Endothelial cell of umbilical vein (primary cell): Measurements from ENCODE around the gene LMF1. TPM values are rescaled to one million over a fixed set of nuclear protein-coding genes. Genes with fewer than 3 reads are reported as not detected.
A peak's percentile ranks its signal among the peaks of the same experiment; 100 is the strongest.

Source experiments
- BruUV-seq: library from RNA; stranded (reverse); fragments of 400-500 nt; replicated peaks from 2 replicates; lab custom pipeline; 2021; lab: Mats Ljungman, UMichigan
- CTCF ChIA-PET: fragments of 300-600, 350-600 bp; sonication (Branson Sonifier 250); formaldehyde crosslinking; loops from one replicate; lab custom pipeline; 2021; ENCODE audit warnings: antibody characterized with exemption, inconsistent platforms; lab: Charles Lee
- POLR2A ChIA-PET: fragments of 300-600, 350-600 bp; sonication (Branson Sonifier 250); formaldehyde crosslinking; loops from one replicate; lab custom pipeline; 2021; ENCODE audit warnings: antibody characterized with exemption, inconsistent platforms; lab: Charles Lee
- DNase-seq: peaks from one replicate; pipeline ENCODE4 v3.0.0-alpha.2; 2011; ENCODE audit warnings: low read depth, low spot score
- FAIRE-seq: peaks from 2 replicates; lab custom pipeline; 2011; peaks lifted over from hg19 to GRCh38; lab: Jason Lieb, UNC
- H2AFZ ChIP-seq: 2 replicates; pipeline ENCODE4 v1.6.0; 2012; ENCODE audit warnings: low read depth, low read length, control low read depth, inconsistent platforms
- H3K27ac ChIP-seq: 2 replicates; pipeline ENCODE4 v1.5.1; 2011; ENCODE audit warnings: low read depth, mild to moderate bottlenecking, control low read depth, low read length, moderate library complexity; ENCODE audit not compliant: insufficient read depth
- H3K27me3 ChIP-seq, 2 experiments: 2 replicates each; pipeline versions ENCODE4 v1.6.0 to v1.6.1; 2011; ENCODE audit warnings: low read length in 2 of 2, mixed read lengths in 1 of 2; ENCODE audit not compliant: control insufficient read depth in 2 of 2, insufficient read depth in 2 of 2
- H3K36me3 ChIP-seq, 2 experiments: 2 replicates in 1 of 2; 3 replicates in 1 of 2; pipeline ENCODE4 v1.5.1; 2011; ENCODE audit warnings: low read length in 2 of 2, mild to moderate bottlenecking in 1 of 2, moderate library complexity in 1 of 2; ENCODE audit not compliant: control insufficient read depth in 2 of 2, insufficient read depth in 2 of 2; ENCODE audit errors: extremely low read depth in 1 of 2
- H3K4me1 ChIP-seq: 3 replicates; pipeline ENCODE4 v1.5.1; 2011; ENCODE audit warnings: mild to moderate bottlenecking, low read length; ENCODE audit not compliant: control insufficient read depth, insufficient read depth; ENCODE audit errors: extremely low read depth
- H3K4me2 ChIP-seq: 2 replicates; pipeline ENCODE4 v1.6.1; 2011; ENCODE audit warnings: low read length, control low read depth, mixed read lengths; ENCODE audit not compliant: insufficient read depth
- H3K4me3 ChIP-seq, 3 experiments: fragments of 200-600 bp in 1 of 3; sonication (generic), shearing (Covaris generic) in 1 of 3; replicated peaks in 1 of 3; 2 replicates each; pipeline ENCODE4 v1.5.1; 2011 to 2016; ENCODE audit warnings: control low read depth in 3 of 3, low read length in 3 of 3, mild to moderate bottlenecking in 2 of 3, inconsistent platforms in 1 of 3, low read depth in 1 of 3, moderate library complexity in 1 of 3; ENCODE audit not compliant: insufficient read depth in 1 of 3
- H3K79me2 ChIP-seq: 2 replicates; pipeline ENCODE4 v1.6.0; 2012; ENCODE audit warnings: low read length, inconsistent platforms; ENCODE audit not compliant: control insufficient read depth, insufficient read depth
- H3K9ac ChIP-seq: replicated peaks from 2 replicates; pipeline ENCODE3; 2011; ENCODE audit warnings: low read length, control low read depth; ENCODE audit not compliant: insufficient read depth; ENCODE audit errors: extremely low read depth
- H3K9me1 ChIP-seq: replicated peaks from 3 replicates; pipeline ENCODE4 v1.6.0; 2011; ENCODE audit warnings: mild to moderate bottlenecking, low read length; ENCODE audit not compliant: control insufficient read depth, insufficient read depth; ENCODE audit errors: extremely low read depth
- H3K9me3 ChIP-seq: replicated peaks from 2 replicates; pipeline ENCODE4 v1.5.1; 2012; ENCODE audit warnings: low read length, inconsistent platforms; ENCODE audit not compliant: control insufficient read depth, insufficient read depth
- H4K20me1 ChIP-seq: replicated peaks from 2 replicates; pipeline ENCODE3; 2011; ENCODE audit warnings: mild to moderate bottlenecking, low read length; ENCODE audit not compliant: control insufficient read depth, insufficient read depth; ENCODE audit errors: extremely low read depth
- CTCF ChIP-seq, 2 donors: IDR thresholded peaks; 1 replicate in 1 of 2; 2 replicates in 1 of 2; pipeline ENCODE4 v1.5.1; 2011; ENCODE audit warnings: low read length in 2 of 2, mild to moderate bottlenecking in 2 of 2, moderate library complexity in 2 of 2, control low read depth in 1 of 2, inconsistent platforms in 1 of 2, low read depth in 1 of 2; ENCODE audit not compliant: insufficient read depth in 1 of 2; ENCODE audit errors: extremely low read depth in 1 of 2
- EZH2 ChIP-seq: IDR thresholded peaks from 2 replicates; pipeline ENCODE4 v1.6.1; 2012; ENCODE audit warnings: borderline replicate concordance, low read depth, mild to moderate bottlenecking, moderate library complexity, low read length, inconsistent platforms; ENCODE audit not compliant: severe bottlenecking
- FOS ChIP-seq: IDR thresholded peaks from 2 replicates; pipeline ENCODE4 v1.6.1; 2011; ENCODE audit warnings: mild to moderate bottlenecking, low read length, moderate library complexity, borderline replicate concordance; ENCODE audit not compliant: insufficient read depth
- GATA2 ChIP-seq: IDR thresholded peaks from 2 replicates; pipeline ENCODE4 v1.7.0; 2011; ENCODE audit warnings: low read depth, mild to moderate bottlenecking, moderate library complexity, mixed read lengths, low read length; ENCODE audit not compliant: insufficient read length, insufficient read depth
- MAX ChIP-seq: IDR thresholded peaks from 2 replicates; pipeline ENCODE4 v1.6.1; 2011; ENCODE audit not compliant: insufficient read depth, insufficient read length
- POLR2A ChIP-seq: IDR thresholded peaks from 2 replicates; pipeline ENCODE4 v1.6.1; 2012; ENCODE audit warnings: low read depth, mild to moderate bottlenecking, control low read depth, low read length
- POLR2AphosphoS5 ChIP-seq: IDR thresholded peaks from 2 replicates; pipeline ENCODE4 v1.6.1; 2012; ENCODE audit warnings: low read depth, mild to moderate bottlenecking, control low read depth, low read length, moderate library complexity; ENCODE audit not compliant: insufficient read depth
- dilution Hi-C: fragments of 300-500 bp; cut with MboI; formaldehyde crosslinking; loops from one replicate; pipeline ENCODE4 v1.15.0; 2019; ENCODE audit warnings: low sequenced_read_pairs; ENCODE audit not compliant: extremely low pct_ligation_motif_present
- intact Hi-C: fragments of 100-400 bp; cut with micrococcal nuclease; formaldehyde crosslinking; loops from one replicate; pipeline ENCODE4 v1.10.0; 2022
- polyA plus RNA-seq, 4 experiments: library from polyadenylated mRNA; depleted of rRNA in 3 of 4; stranded (reverse) in 3 of 4; unstranded in 1 of 4; fragments of >200 nt; gene quantifications; 2 replicates each; pipeline versions ENCODE4 v1.2.1 to v1.2.3, GENCODE V29; 2011 to 2012; ENCODE audit warnings: missing spikeins in 1 of 4
- total RNA-seq: library from RNA; stranded (reverse); gene quantifications from 2 replicates; pipeline ENCODE4 v1.2.3, GENCODE V29; 2021

Gene LMF1
- total and polyA plus RNA-seq, 2 donors (not counting 3 experiments of a cell fraction or from before 2014, with no cell fraction given), result 17.8 TPM

GRCh38 chr16:962901-963814, 7.6 kb downstream of the LMF1 start:
- no peaks in the 10 kb centered on the region for H3K79me2 ChIP-seq
- POLR2A ChIA-PET, result no interaction called here
- H3K27ac ChIP-seq, result no peak overlapping the region
- TF ChIP-seq MAX, result peak; percentile 54
- no peak for TF ChIP-seq POLR2AphosphoS5
- TF ChIP-seq POLR2A, result no peak
- TF ChIP-seq GATA2, result no peak
- no peak for TF ChIP-seq FOS
- no peak for TF ChIP-seq EZH2
- H2AFZ ChIP-seq, result no peak overlapping the region
- no peaks in the 10 kb centered on the region for H4K20me1 ChIP-seq
- no peaks in the 10 kb centered on the region for H3K27me3 ChIP-seq
- no peak for DNase-seq
- no peak overlapping the region for H3K9ac ChIP-seq
- BruUV-seq, result no TSS peak
- no peak overlapping the region for H3K4me3 ChIP-seq
- H3K9me3 ChIP-seq, result no peaks in the 10 kb centered on the region
- H3K9me1 ChIP-seq, result no peaks in the 10 kb centered on the region
- FAIRE-seq, result no peak
- dilution Hi-C loops (no loop called here), intact Hi-C loops (no loop called here)
- H3K36me3 ChIP-seq, result no peaks in the 10 kb centered on the region
- H3K4me1 ChIP-seq, result peaks cover 11% of the 10 kb centered on the region
- CTCF ChIA-PET, result interaction anchor here (0.8 to 1.7 kb wide), 3 partner anchors 19 to 93 kb away, joined by 3 to 6 read pairs (median 5); partner anchors contain the start of gene SOX8
- peak overlapping the region; percentile 57 for H3K4me2 ChIP-seq

- intact Hi-C loops (no loop called here), dilution Hi-C loops (no loop called here)
- Histone ChIP-seq H3K27me3 (no peaks in the 10 kb centered on the region), H3K27ac (no peak overlapping the region), H3K36me3 (no peaks in the 10 kb centered on the region), H3K4me3 (no peak overlapping the region), H2AFZ (no peak overlapping the region), H3K9me1 (no peaks in the 10 kb centered on the region), H3K9ac (no peak overlapping the region), H3K4me2 (no peak overlapping the region), H3K4me1 (peaks cover 11% of the 10 kb centered on the region), H3K79me2 (no peaks in the 10 kb centered on the region), H3K9me3 (no peaks in the 10 kb centered on the region), H4K20me1 (no peaks in the 10 kb centered on the region)
- TF ChIP-seq POLR2AphosphoS5, result no peak
- no peak for TF ChIP-seq MAX
- no peak for TF ChIP-seq EZH2
- no peak for TF ChIP-seq CTCF (IDR thresholded peaks at IDR 0.05; ENCODE audit: extremely low read depth in 1 of 2, insufficient read depth in 1 of 2, low read depth in 1 of 2, low read length in 2 of 2)
- no peak for TF ChIP-seq GATA2
- no peak for FAIRE-seq
- no TSS peak for BruUV-seq
- CTCF ChIA-PET, result no interaction called here
- POLR2A ChIA-PET, result no interaction called here
- no peak for DNase-seq
These were observed 8.4 kb downstream of the LMF1 start for GRCh38 chr16:962366-962765.
